Prostate gland (tissue), 2 donors: ENCODE data around the gene DUSP22. TPM values are rescaled to one million over a fixed set of nuclear protein-coding genes. Genes with fewer than 3 reads are reported as not detected.

Experiments
- DNase-seq: peaks from one replicate; pipeline ENCODE4 v3.0.0-alpha.2; 2019; ENCODE audit warnings: low spot score
- H3K27ac ChIP-seq, 2 donors: fragments of 200-600 bp; sonication (generic); 2 replicates each; pipeline ENCODE4 v1.5.1; 2017 to 2019
- H3K27me3 ChIP-seq: fragments of 200-600 bp; sonication (generic); replicated peaks from 2 replicates; pipeline ENCODE4 v1.5.1; 2019; ENCODE audit not compliant: insufficient read depth
- H3K36me3 ChIP-seq, 2 donors: fragments of 200-600 bp; sonication (generic); 1 replicate in 1 of 2; 2 replicates in 1 of 2; pipeline versions ENCODE4 v1.5.1 to v1.8.1; 2017 to 2019
- H3K4me1 ChIP-seq: fragments of 200-600 bp; sonication (generic); replicated peaks from 2 replicates; pipeline ENCODE4 v1.5.1; 2019
- H3K4me3 ChIP-seq, 2 donors: fragments of 200-600 bp; sonication (generic); 2 replicates each; pipeline ENCODE4 v1.5.1; 2017 to 2019
- H3K9me3 ChIP-seq: fragments of 200-600 bp; sonication (generic); 2 replicates; pipeline ENCODE4 v1.5.1; 2017
- CTCF ChIP-seq, 4 experiments: fragments of 200-600 bp in 2 of 4; fragments of 450-650 bp in 2 of 4; sonication (generic) in 2 of 4; IDR thresholded peaks; 1 replicate in 3 of 4; 2 replicates in 1 of 4; pipeline ENCODE4 v1.5.1; 2016 to 2019; ENCODE audit warnings: antibody characterized with exemption in 4 of 4, mild to moderate bottlenecking in 2 of 4, moderate library complexity in 2 of 4
- POLR2A ChIP-seq: fragments of 450-650 bp; IDR thresholded peaks from one replicate; pipeline ENCODE4 v1.6.1; 2016; ENCODE audit warnings: antibody characterized with exemption, mild to moderate bottlenecking
- POLR2AphosphoS5 ChIP-seq: sonication (generic); formaldehyde crosslinking; IDR thresholded peaks from one replicate; pipeline ENCODE4 v1.6.1; 2017; ENCODE audit warnings: antibody characterized with exemption
- WGBS: methylation state at CpG from one replicate; pipeline ENCODE4 v1.1.5; 2018; 5-methylcytosine and 5-hydroxymethylcytosine counted together
- intact Hi-C: fragments of 100-400 bp; cut with DNase I; formaldehyde crosslinking; loops from one replicate; pipeline ENCODE4 v1.14.2; 2022
- total RNA-seq, 2 donors: library from RNA; depleted of rRNA; stranded (reverse); fragments of >200 nt; gene quantifications; one replicate each; pipeline ENCODE4 v1.1.0, GENCODE V29; 2016

The DUSP22 gene
- total RNA-seq, 2 donors from 2014 or later = 29.8 to 95.8 TPM

GRCh38 chr6:397056-397455 is 104.8 kb downstream of the DUSP22 start:
- H3K4me1 ChIP-seq = peaks cover 4% of the 10 kb centered on the region
- no peaks in the 10 kb centered on the region for H3K36me3 ChIP-seq
- DNase-seq = no peak
- intact Hi-C loops = no loop called here
- TF ChIP-seq POLR2A = no peak
- no peak for TF ChIP-seq POLR2AphosphoS5
- TF ChIP-seq CTCF (IDR thresholded peaks at IDR 0.05) = no peak
- no peaks in the 10 kb centered on the region for H3K9me3 ChIP-seq
- 90% methylated on average over 13 of the region's 13 CpGs for WGBS
- H3K4me3 ChIP-seq = no peak overlapping the region
- H3K27me3 ChIP-seq = peaks cover 25% of the 10 kb centered on the region
- H3K27ac ChIP-seq = no peak overlapping the region

GRCh38 chr6:397604-398003 is 105.3 kb downstream of the DUSP22 start:
- Histone ChIP-seq H3K4me1 (no peaks in the 10 kb centered on the region), H3K36me3 (no peaks in the 10 kb centered on the region), H3K27me3 (peaks cover 20% of the 10 kb centered on the region), H3K9me3 (no peaks in the 10 kb centered on the region), H3K4me3 (no peak overlapping the region), H3K27ac (no peak overlapping the region)
- WGBS = 76% methylated on average over 5 of the region's 5 CpGs
- DNase-seq = no peak
- intact Hi-C loops = no loop called here
- TF ChIP-seq CTCF (IDR thresholded peaks at IDR 0.05) = no peak
- no peak for TF ChIP-seq POLR2A
- no peak for TF ChIP-seq POLR2AphosphoS5

GRCh38 chr6:398065-398464 is 105.8 kb downstream of the DUSP22 start:
- Histone ChIP-seq H3K4me1 (no peaks in the 10 kb centered on the region), H3K27me3 (peaks cover 17% of the 10 kb centered on the region), H3K9me3 (no peaks in the 10 kb centered on the region), H3K27ac (no peak overlapping the region), H3K4me3 (no peak overlapping the region), H3K36me3 (no peaks in the 10 kb centered on the region)
- 90% methylated on average over 2 of the region's 2 CpGs for WGBS
- DNase-seq = no peak
- intact Hi-C loops = no loop called here
- TF ChIP-seq CTCF (IDR thresholded peaks at IDR 0.05) (no peak), POLR2A (no peak), POLR2AphosphoS5 (no peak)

- TF ChIP-seq POLR2AphosphoS5 (no peak), POLR2A (no peak), CTCF (IDR thresholded peaks at IDR 0.05) (no peak)
- no peak for DNase-seq
- Histone ChIP-seq H3K27me3 (peaks cover 17% of the 10 kb centered on the region), H3K9me3 (no peaks in the 10 kb centered on the region), H3K27ac (no peak overlapping the region), H3K36me3 (no peaks in the 10 kb centered on the region), H3K4me1 (no peaks in the 10 kb centered on the region), H3K4me3 (no peak overlapping the region)
- intact Hi-C loops = no loop called here
- 65% methylated on average over 13 of the region's 13 CpGs for WGBS
These were observed 106.3 kb downstream of the DUSP22 start for GRCh38 chr6:398558-399078.

- H3K9me3 ChIP-seq = no peaks in the 10 kb centered on the region
- H3K27me3 ChIP-seq = peaks cover 16% of the 10 kb centered on the region
- H3K36me3 ChIP-seq = no peaks in the 10 kb centered on the region
- no peaks in the 10 kb centered on the region for H3K4me1 ChIP-seq
- TF ChIP-seq POLR2A (no peak), CTCF (IDR thresholded peaks at IDR 0.05) (no peak), POLR2AphosphoS5 (no peak)
- no peak overlapping the region for H3K27ac ChIP-seq
- 55% methylated on average over 11 of the region's 11 CpGs for WGBS
- H3K4me3 ChIP-seq = no peak overlapping the region
- intact Hi-C loops = no loop called here
- no peak for DNase-seq
These were observed 107.7 kb downstream of the DUSP22 start for GRCh38 chr6:399785-400534.
